Body of pancreas (tissue), 4 donors: ENCODE data around the gene PDZRN3.

ENCODE experiments used
- CTCF ChIP-seq, 7 experiments: fragments of 450-650 bp in 4 of 7; fragments of 200-600 bp in 3 of 7; sonication (generic) in 3 of 7; IDR thresholded peaks; one replicate each; pipeline ENCODE4 v1.5.1; 2016 to 2019; ENCODE audit warnings: antibody characterized with exemption in 7 of 7
- POLR2A ChIP-seq, 3 donors: fragments of 450-650 bp; IDR thresholded peaks; one replicate each; pipeline ENCODE4 v1.6.1; 2016; ENCODE audit warnings: antibody characterized with exemption in 3 of 3, mild to moderate bottlenecking in 2 of 3

- TF ChIP-seq CTCF (IDR thresholded peaks at IDR 0.05), result no peak
- TF ChIP-seq POLR2A (IDR thresholded peaks at IDR 0.05), result no peak
Observed at GRCh38 chr3:73448041-73448440, 176.7 kb downstream of the PDZRN3 start.
